Kidney (tissue), 14 donors: Measurements from ENCODE around the gene SERPINA4. TPM values are rescaled to one million over a fixed set of nuclear protein-coding genes. Genes with fewer than 3 reads are reported as not detected.
A peak's percentile ranks its signal among the peaks of the same experiment; 100 is the strongest.

ENCODE experiments used
- DNase-seq, 5 donors: peaks; one replicate each; pipeline ENCODE4 v3.0.0-alpha.2; 2013 to 2020
- FAIRE-seq: peaks from 2 replicates; lab custom pipeline; 2012; peaks lifted over from hg19 to GRCh38; lab: Jason Lieb, UNC
- H3K27ac ChIP-seq, 2 donors: one replicate each; pipeline ENCODE4 v1.7.0; 2013; ENCODE audit warnings: low read depth in 2 of 2, low read length in 2 of 2, inconsistent platforms in 1 of 2
- H3K27me3 ChIP-seq: one replicate; pipeline ENCODE4 v1.7.1; 2013; ENCODE audit warnings: low read length, inconsistent platforms; ENCODE audit not compliant: control insufficient read depth, insufficient read depth
- H3K36me3 ChIP-seq, 3 donors: one replicate each; pipeline versions ENCODE4 v1.7.0 to v1.7.1; 2013; ENCODE audit warnings: low read length in 3 of 3, control low read depth in 1 of 3, inconsistent platforms in 1 of 3; ENCODE audit not compliant: insufficient read depth in 3 of 3, control insufficient read depth in 2 of 3
- H3K4me1 ChIP-seq, 3 donors: one replicate each; pipeline versions ENCODE4 v1.7.0 to v1.7.1; 2013; ENCODE audit warnings: low read length in 3 of 3, inconsistent platforms in 1 of 3, low read depth in 1 of 3; ENCODE audit not compliant: control insufficient read depth in 2 of 3, insufficient read depth in 2 of 3
- H3K4me3 ChIP-seq, 3 donors: one replicate each; pipeline versions ENCODE4 v1.7.0 to v1.8.1; 2013; ENCODE audit warnings: low read length in 3 of 3, control low read depth in 1 of 3, inconsistent platforms in 1 of 3
- H3K9ac ChIP-seq, 3 donors: one replicate each; pipeline versions ENCODE4 v1.7.0 to v1.7.1; 2013; ENCODE audit warnings: low read length in 3 of 3, control low read depth in 1 of 3, inconsistent platforms in 1 of 3
- H3K9me3 ChIP-seq, 3 donors: one replicate each; pipeline versions ENCODE4 v1.7.0 to v1.7.1; 2013; ENCODE audit warnings: low read length in 3 of 3, control low read depth in 1 of 3, inconsistent platforms in 1 of 3; ENCODE audit not compliant: control insufficient read depth in 2 of 3, insufficient read depth in 1 of 3
- CTCF ChIP-seq: IDR thresholded peaks from 3 replicates; pipeline ENCODE4 v1.5.1; 2012; ENCODE audit warnings: mild to moderate bottlenecking, moderate library complexity, borderline replicate concordance; ENCODE audit not compliant: insufficient read depth; ENCODE audit errors: extremely low read depth
- intact Hi-C: fragments of 100-400 bp; cut with DNase I; formaldehyde crosslinking; loops from one replicate; pipeline ENCODE4 v1.11.1; 2022
- polyA plus RNA-seq: library from polyadenylated mRNA; stranded (reverse); fragments of 350-450 nt; fragmentation: Illumina TruSeq; extraction: RNeasy Lipid Tissue Mini Kit (QIAGEN cat#74804); gene quantifications from one replicate; pipeline ENCODE4 v1.2.3, GENCODE V29; 2014; ENCODE audit warnings: low read depth, low replicate concordance; ENCODE audit not compliant: insufficient read depth
- total RNA-seq: library from RNA; stranded (reverse); fragmentation: NEBNext Ultra II Directional; extraction: Animal tissue kit (Norgen Biotek cat#: 25700); gene quantifications from one replicate; pipeline ENCODE4 v1.2.1, GENCODE V29; 2021
- donor health status: control.
- donor health status: control.
- donor health status: control.
- donor health status: control.
- donor health status: control.
- donor health status: DM: yes; HTN: yes; CAD: no.
- donor health status: Normal renal cell carcinoma (clear cell type).

Gene SERPINA4
- total and polyA plus RNA-seq, 2 donors from 2014 or later, result 6.1 to 28.3 TPM

- FAIRE-seq, result no peak
- H3K27me3 ChIP-seq, result no peaks in the 10 kb centered on the region
- H3K36me3 ChIP-seq, result no peaks in the 10 kb centered on the region
- H3K9ac ChIP-seq, result no peak overlapping the region
- H3K4me3 ChIP-seq, result no peak overlapping the region
- no peak for TF ChIP-seq CTCF
- H3K9me3 ChIP-seq, result peaks cover 0 to 6% (median 0%) of the 10 kb centered on the region in 3 donors
- no peaks in the 10 kb centered on the region for H3K4me1 ChIP-seq
- no peak for DNase-seq
- intact Hi-C loops, result no loop called here
- H3K27ac ChIP-seq, result no peak overlapping the region
These were observed 12.9 kb upstream of the SERPINA4 start for GRCh38 chr14:94548131-94548998.

- no peaks in the 10 kb centered on the region for H3K4me1 ChIP-seq
- peak; percentile 71 for TF ChIP-seq CTCF
- peaks cover 0 to 7% (median 0%) of the 10 kb centered on the region in 3 donors for H3K9me3 ChIP-seq
- intact Hi-C loops, result no loop called here
- H3K27me3 ChIP-seq, result no peaks in the 10 kb centered on the region
- DNase-seq (peak in 4 of 5 donors; percentile 65 to 68 (median 66)), FAIRE-seq (no peak)
- H3K9ac ChIP-seq, result no peak overlapping the region
- no peak overlapping the region for H3K27ac ChIP-seq
- H3K4me3 ChIP-seq, result no peak overlapping the region
- no peaks in the 10 kb centered on the region for H3K36me3 ChIP-seq
These were observed 11.9 kb upstream of the SERPINA4 start for GRCh38 chr14:94548999-94549985.

- intact Hi-C loops, result no loop called here
- DNase-seq, result no peak
- Histone ChIP-seq H3K27ac (no peak overlapping the region), H3K27me3 (no peaks in the 10 kb centered on the region), H3K9ac (no peak overlapping the region), H3K4me1 (no peaks in the 10 kb centered on the region), H3K9me3 (peaks cover 0 to 10% (median 0%) of the 10 kb centered on the region in 3 donors), H3K4me3 (no peak overlapping the region), H3K36me3 (no peaks in the 10 kb centered on the region)
- FAIRE-seq, result no peak
- TF ChIP-seq CTCF, result no peak
These were observed 11.2 kb upstream of the SERPINA4 start for GRCh38 chr14:94550041-94550440.
